T1000 (cell line): ENCODE results near the gene SLC6A3.

Source experiments
- DNase-seq: peaks from one replicate; lab custom pipeline; 2025; ENCODE audit warnings: mixed read lengths; lab: John Stamatoyannopoulos, UW

The SLC6A3 gene

DNA sequence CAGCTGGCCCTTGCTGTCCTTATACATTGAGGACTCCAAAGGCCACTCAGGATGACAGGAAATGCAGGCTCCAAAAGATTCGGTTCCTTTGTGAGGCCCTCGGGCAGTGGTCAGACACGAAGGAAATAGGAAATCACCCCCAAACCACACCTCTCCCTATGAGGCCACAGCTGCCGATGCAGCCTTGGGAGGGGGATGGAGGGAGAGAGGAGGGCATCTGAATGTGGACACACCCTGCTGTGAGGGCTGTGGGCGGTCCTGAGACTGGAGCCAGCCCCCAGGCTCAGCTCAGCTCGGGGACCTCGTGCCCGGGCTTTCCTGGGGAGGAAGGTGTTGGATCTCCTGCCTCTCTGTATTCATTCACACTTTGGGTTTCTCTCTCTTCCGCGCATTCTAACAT is 97.7 kb downstream of the SLC6A3 start:
- DNase-seq, result no peak

DNA sequence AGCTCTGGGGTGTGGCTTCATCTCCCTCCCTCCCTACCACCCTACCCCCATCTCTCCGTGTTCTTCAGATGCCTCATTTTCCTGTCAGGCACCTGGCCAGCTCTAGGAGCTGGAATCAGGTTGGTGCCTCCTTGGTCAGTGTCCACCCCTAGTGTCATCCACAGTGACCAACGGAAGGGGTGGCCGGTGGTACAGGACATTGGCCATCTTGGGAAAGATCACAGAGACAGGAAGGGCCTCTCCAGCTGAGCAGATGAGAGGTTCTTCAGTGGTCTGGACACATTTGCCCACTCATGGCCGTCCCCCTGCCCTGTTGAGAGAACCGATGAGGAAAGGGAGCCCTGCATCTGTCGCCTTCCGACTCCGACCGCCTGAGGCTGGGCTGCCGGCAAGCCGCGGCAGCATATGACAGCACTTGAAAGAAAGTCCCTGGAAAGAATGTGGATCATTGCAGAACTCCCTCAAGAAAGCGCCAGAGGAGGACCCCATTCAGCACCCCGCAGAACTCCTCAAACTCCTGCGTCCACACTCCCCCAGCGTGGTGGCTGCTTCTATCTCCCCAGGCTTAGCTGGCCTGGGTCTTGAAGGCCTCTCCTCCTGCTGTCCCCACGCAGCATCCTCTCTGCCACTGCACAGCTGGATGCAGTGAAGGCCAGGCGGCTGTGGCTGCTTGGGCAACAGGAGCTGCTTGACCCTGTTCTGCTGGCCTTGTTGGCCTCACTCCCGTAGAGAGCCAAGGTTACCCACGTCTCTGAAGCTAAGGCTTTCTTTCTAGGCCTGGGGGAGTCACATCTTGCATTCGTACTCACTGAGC is 98.4 kb downstream of the SLC6A3 start:
- DNase-seq, result no peak

DNA sequence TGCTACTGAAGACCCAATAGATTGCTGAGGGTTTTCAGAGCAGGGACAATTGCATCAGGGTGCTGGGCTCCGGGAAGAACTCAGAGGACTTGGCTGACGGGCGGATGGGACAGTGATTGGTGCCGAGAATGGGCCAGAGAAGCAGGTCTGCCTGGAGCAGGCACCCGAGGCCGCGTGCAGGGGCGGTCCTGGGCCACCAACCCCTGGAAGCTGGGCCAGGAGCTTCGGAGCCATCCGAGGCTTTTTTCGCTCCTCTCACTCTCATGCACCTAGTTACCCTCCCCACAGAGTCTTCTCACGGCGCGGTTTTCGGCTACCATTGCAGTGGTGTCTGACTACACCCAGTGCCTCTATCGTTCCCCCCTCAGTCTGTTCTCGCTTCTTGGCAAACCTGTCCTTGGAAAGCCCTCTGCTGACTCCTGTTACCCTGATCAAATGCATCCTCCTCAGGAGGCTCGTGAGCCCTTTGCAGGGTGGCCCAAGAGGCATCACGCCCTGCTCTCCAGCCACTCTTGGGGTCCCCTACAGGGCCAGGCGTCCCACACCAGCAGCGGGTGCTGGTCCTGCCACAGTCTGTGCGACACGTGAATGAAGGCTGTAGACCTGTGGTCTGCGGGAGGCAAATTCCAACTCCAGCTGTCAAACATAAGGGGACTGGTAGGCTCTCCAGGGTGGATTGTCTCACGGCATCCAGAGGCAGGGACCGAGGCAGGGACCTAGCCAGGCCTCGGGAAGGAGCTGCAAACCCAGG is 99.2 kb downstream of the SLC6A3 start:
- DNase-seq, result no peak

DNA sequence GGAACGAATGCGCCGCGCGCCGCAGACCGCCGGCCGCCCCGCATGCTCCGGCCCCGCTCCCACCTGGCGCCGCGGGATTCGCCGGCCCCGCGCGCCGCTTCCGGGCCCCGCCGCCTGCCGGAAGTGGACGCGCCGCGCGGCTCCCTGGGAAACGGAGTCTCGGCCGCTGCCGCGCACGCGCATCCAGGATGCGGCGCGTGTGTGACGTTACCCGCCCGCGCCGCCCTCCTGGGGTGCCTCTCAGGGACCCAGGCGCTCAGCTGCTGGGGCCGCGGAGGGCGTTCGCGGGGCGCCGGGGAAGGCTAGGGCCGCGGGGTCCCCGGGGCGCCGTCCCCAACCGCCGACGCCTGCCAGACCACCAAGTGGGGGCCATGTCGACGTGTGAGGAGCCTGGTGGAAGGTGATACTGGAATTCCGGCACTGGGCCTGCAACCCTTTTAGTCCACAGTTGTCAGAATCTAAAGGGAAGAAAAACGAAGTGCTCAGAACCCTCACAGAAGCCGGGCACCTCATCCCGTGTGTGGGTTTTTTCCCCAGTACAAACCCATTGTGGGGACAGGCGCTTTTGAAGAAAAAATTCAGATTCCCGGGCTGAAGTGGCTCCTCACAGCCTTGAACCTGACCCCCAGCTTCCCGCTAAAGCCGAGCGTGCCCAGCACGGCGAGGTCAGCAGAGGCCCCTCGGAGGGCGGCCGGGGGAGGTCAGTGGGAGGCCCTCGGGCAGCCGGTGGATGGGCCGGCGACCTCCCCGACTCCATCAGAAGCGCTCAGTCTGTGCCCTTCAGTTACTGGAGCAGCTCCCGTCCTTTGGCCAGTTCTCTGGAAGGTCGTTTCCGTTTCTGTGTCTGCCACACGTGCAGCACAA is 100.0 kb downstream of the SLC6A3 start, which contains the start of gene CLPTM1L:
CLPTM1L (minus strand) TSS at position 125 of the 864 bp plus-strand sequence. CDS start 258 bp downstream, outside the sequence.
- DNase-seq, result peak; percentile 42

DNA sequence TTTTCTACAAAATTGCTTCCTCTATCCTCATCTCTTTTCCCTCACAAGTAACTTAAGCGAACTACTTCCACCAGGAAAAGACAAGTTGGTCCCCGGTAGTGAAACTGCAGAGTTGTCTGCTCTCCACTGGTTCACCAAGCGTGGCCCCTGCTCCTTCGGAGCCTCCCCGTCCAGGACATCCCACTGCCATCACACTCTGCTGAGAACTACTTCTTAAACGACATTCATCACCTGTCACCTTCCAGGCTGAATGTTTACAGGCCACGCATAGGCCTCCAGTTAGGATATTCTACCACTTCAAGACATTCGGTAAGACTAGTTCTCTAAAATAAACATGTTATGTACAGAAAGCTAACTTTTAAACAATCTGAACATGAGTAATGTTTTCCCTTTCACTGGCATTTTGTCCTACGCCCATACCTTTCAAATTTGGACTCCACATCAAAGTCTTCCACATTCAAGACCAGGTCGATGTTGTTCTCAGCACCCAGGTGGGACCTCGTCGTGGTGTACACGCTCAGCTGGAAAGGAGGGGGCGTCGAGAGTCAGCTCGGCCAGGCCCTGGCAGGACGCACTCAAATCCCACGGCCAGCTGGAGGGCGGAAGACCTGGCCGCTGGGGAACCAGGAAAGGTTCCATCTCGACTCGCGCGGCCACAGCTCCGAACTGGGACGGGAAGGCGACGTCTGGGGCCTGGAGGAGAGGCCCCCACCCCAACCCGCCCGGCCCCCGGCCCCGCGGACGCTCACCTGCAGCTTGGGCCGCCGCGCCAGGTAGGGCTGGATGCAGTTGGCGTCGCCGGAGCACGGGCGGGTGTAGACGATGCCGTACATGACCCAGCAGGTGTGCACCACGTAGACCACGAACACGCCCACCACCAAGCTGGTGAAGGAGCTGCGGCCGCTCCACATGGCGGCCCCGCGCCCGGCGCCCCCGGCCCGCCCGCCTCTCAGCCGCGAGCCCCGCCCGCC is 101.0 kb downstream of the SLC6A3 start:
- DNase-seq, result no peak

DNA sequence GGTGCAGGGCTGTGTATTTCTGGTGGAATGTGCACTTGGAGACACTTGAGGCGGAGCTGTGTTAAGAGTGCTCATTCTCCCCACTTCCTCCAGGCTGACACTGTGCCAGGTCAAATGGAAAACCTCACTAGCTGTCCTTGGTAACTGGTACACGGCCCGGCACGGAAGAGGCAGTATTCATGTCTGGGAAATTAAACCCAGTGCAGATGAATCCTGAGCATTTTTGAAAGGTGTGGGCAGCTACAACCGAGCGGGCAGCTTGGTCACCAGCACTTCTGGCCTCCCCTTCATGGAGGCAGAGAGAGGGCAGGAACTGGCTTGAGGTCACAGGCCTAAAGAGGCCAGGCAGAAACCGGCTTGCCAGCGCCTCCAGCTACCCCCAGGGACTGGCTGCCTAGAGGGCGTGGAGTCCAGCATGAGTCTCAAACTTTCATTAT is 101.9 kb downstream of the SLC6A3 start:
- no peak for DNase-seq
